HepG2 (cell line): ENCODE data around the gene FAM120C. TPM values are rescaled to one million over a fixed set of nuclear protein-coding genes. Genes with fewer than 3 reads are reported as not detected.

Experiments used
- ETS1 ChIP-seq: sonication (generic); formaldehyde crosslinking; IDR thresholded peaks from 2 replicates; pipeline ENCODE4 v1.4.0; 2020; ENCODE audit warnings: missing genetic modification reagents
- GATAD1 ChIP-seq: IDR thresholded peaks from 2 replicates; pipeline ENCODE4 v1.6.1; 2016; ENCODE audit warnings: missing genetic modification reagents, missing compliant biosample characterization
- KLF12 ChIP-seq: sonication (generic); formaldehyde crosslinking; IDR thresholded peaks from 2 replicates; pipeline ENCODE4 v1.4.0; 2020; ENCODE audit warnings: missing genetic modification reagents, borderline replicate concordance
- MAX ChIP-seq: IDR thresholded peaks from 2 replicates; pipeline ENCODE4 v1.6.1; 2012; ENCODE audit warnings: inconsistent platforms
- MIER3 ChIP-seq: IDR thresholded peaks from 2 replicates; pipeline ENCODE4 v1.6.1; 2016; ENCODE audit warnings: missing compliant biosample characterization, borderline replicate concordance
- MXD4 ChIP-seq: IDR thresholded peaks from 2 replicates; pipeline ENCODE4 v1.6.1; 2016; ENCODE audit warnings: mild to moderate bottlenecking, missing biosample characterization, missing genetic modification reagents
- RBFOX2 ChIP-seq: fragments of 200-400 bp; formaldehyde crosslinking; IDR thresholded peaks from 2 replicates; pipeline ENCODE4 v1.6.1; 2017; ENCODE audit warnings: low read depth, mild to moderate bottlenecking, low read length
- RFXAP ChIP-seq: sonication (generic); formaldehyde crosslinking; IDR thresholded peaks from 2 replicates; pipeline ENCODE4 v1.4.0; 2020; ENCODE audit warnings: missing genetic modification reagents, borderline replicate concordance
- RORA ChIP-seq: sonication (generic); formaldehyde crosslinking; IDR thresholded peaks from 2 replicates; pipeline ENCODE4 v1.5.0; 2020; ENCODE audit warnings: mild to moderate bottlenecking, missing genetic modification reagents, moderate library complexity
- ZFY ChIP-seq: sonication (generic); formaldehyde crosslinking; IDR thresholded peaks from 2 replicates; pipeline ENCODE4 v1.4.0; 2020; ENCODE audit warnings: missing genetic modification reagents
- ZNF430 ChIP-seq: sonication (generic); formaldehyde crosslinking; IDR thresholded peaks from 2 replicates; pipeline ENCODE4 v1.9.0; 2021; ENCODE audit warnings: mild to moderate bottlenecking, missing genetic modification reagents
- ZNF687 ChIP-seq: sonication (generic); formaldehyde crosslinking; IDR thresholded peaks from 2 replicates; pipeline ENCODE4 v1.5.1; 2020; ENCODE audit warnings: mild to moderate bottlenecking, missing genetic modification reagents, moderate library complexity
- polyA plus RNA-seq, 8 experiments: library from polyadenylated mRNA; depleted of rRNA in 3 of 8; stranded (reverse) in 7 of 8; unstranded in 1 of 8; fragments of >200 nt; fragmentation: Illumina TruSeq in 4 of 8; extraction: Trizol in 4 of 8; gene quantifications; 2 replicates each; pipeline versions ENCODE4 v1.2.1 to v1.2.3, GENCODE V29; 2011 to 2016; ENCODE audit warnings: low read depth in 4 of 8, missing spikeins in 1 of 8, mixed read lengths in 1 of 8; ENCODE audit not compliant: insufficient read depth in 1 of 8
- total RNA-seq, 5 experiments: library from RNA; depleted of rRNA; stranded (reverse); fragments of >200 nt; fragmentation: Illumina TruSeq; extraction: Trizol; gene quantifications; 2 replicates each; pipeline ENCODE4 v1.2.3, GENCODE V29; 2016; ENCODE audit warnings: low read depth in 1 of 5
- TF ChIP-seq, protein P1 (sequence below): sonication (generic); formaldehyde crosslinking; IDR thresholded peaks from 2 replicates; pipeline ENCODE4 v1.4.0; 2020; ENCODE audit warnings: mild to moderate bottlenecking, missing genetic modification reagents
- TF ChIP-seq, protein P2 (sequence below): sonication (generic); formaldehyde crosslinking; IDR thresholded peaks from 2 replicates; pipeline ENCODE4 v1.4.0; 2020; ENCODE audit warnings: missing genetic modification reagents, borderline replicate concordance
- TF ChIP-seq, protein P3 (sequence below): sonication (generic); formaldehyde crosslinking; IDR thresholded peaks from 2 replicates; pipeline ENCODE4 v1.5.0; 2020; ENCODE audit warnings: mild to moderate bottlenecking, missing genetic modification reagents, borderline replicate concordance

The FAM120C gene
- total and polyA plus RNA-seq, 2 of the 13 experiments (the other 11 are each of a cell fraction or from before 2014, with no cell fraction given), result 4.6 to 7.4 TPM

GRCh38 chrX:54182194-54182863, 725 bp downstream of the FAM120C start (continued):
- TF ChIP-seq, protein P1, sequence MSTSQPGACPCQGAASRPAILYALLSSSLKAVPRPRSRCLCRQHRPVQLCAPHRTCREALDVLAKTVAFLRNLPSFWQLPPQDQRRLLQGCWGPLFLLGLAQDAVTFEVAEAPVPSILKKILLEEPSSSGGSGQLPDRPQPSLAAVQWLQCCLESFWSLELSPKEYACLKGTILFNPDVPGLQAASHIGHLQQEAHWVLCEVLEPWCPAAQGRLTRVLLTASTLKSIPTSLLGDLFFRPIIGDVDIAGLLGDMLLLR (CRISPR knock-in tag), result peak; percentile 23; the same call in 1 of the 2 replicates
- peak; percentile 66 for TF ChIP-seq GATAD1 (CRISPR knock-in tag)
- TF ChIP-seq ZNF430 (CRISPR knock-in tag), result no peak
- TF ChIP-seq, protein P2, sequence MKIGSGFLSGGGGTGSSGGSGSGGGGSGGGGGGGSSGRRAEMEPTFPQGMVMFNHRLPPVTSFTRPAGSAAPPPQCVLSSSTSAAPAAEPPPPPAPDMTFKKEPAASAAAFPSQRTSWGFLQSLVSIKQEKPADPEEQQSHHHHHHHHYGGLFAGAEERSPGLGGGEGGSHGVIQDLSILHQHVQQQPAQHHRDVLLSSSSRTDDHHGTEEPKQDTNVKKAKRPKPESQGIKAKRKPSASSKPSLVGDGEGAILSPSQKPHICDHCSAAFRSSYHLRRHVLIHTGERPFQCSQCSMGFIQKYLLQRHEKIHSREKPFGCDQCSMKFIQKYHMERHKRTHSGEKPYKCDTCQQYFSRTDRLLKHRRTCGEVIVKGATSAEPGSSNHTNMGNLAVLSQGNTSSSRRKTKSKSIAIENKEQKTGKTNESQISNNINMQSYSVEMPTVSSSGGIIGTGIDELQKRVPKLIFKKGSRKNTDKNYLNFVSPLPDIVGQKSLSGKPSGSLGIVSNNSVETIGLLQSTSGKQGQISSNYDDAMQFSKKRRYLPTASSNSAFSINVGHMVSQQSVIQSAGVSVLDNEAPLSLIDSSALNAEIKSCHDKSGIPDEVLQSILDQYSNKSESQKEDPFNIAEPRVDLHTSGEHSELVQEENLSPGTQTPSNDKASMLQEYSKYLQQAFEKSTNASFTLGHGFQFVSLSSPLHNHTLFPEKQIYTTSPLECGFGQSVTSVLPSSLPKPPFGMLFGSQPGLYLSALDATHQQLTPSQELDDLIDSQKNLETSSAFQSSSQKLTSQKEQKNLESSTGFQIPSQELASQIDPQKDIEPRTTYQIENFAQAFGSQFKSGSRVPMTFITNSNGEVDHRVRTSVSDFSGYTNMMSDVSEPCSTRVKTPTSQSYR (CRISPR knock-in tag), result no peak
- no peak for TF ChIP-seq KLF12 (CRISPR knock-in tag)
- TF ChIP-seq RBFOX2, result peak; percentile 90; the same call in 1 of the 2 replicates
- 0 out of 2 replicates have a peak, but pooled peaks have one; percentile 48 for TF ChIP-seq MXD4
- TF ChIP-seq, protein P3, sequence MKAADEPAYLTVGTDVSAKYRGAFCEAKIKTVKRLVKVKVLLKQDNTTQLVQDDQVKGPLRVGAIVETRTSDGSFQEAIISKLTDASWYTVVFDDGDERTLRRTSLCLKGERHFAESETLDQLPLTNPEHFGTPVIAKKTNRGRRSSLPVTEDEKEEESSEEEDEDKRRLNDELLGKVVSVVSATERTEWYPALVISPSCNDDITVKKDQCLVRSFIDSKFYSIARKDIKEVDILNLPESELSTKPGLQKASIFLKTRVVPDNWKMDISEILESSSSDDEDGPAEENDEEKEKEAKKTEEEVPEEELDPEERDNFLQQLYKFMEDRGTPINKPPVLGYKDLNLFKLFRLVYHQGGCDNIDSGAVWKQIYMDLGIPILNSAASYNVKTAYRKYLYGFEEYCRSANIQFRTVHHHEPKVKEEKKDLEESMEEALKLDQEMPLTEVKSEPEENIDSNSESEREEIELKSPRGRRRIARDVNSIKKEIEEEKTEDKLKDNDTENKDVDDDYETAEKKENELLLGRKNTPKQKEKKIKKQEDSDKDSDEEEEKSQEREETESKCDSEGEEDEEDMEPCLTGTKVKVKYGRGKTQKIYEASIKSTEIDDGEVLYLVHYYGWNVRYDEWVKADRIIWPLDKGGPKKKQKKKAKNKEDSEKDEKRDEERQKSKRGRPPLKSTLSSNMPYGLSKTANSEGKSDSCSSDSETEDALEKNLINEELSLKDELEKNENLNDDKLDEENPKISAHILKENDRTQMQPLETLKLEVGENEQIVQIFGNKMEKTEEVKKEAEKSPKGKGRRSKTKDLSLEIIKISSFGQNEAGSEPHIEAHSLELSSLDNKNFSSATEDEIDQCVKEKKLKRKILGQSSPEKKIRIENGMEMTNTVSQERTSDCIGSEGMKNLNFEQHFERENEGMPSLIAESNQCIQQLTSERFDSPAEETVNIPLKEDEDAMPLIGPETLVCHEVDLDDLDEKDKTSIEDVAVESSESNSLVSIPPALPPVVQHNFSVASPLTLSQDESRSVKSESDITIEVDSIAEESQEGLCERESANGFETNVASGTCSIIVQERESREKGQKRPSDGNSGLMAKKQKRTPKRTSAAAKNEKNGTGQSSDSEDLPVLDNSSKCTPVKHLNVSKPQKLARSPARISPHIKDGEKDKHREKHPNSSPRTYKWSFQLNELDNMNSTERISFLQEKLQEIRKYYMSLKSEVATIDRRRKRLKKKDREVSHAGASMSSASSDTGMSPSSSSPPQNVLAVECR (CRISPR knock-in tag), result peak; percentile 67; the same call in 1 of the 2 replicates
- peak; percentile 80 for TF ChIP-seq ZFY
- TF ChIP-seq ETS1 (CRISPR knock-in tag), result 0 out of 2 replicates have a peak, but pooled peaks have one; percentile 71
- no peak for TF ChIP-seq RORA (CRISPR knock-in tag)
- TF ChIP-seq RFXAP (CRISPR knock-in tag), result 0 out of 2 replicates have a peak, but pooled peaks have one; percentile 30
- no peak for TF ChIP-seq MIER3 (CRISPR knock-in tag)
- peak; percentile 72 for TF ChIP-seq MAX
- peak; percentile 93 for TF ChIP-seq ZNF687 (CRISPR knock-in tag)
